NCI-H82 treated with DMSO at 0.1 percent for 48 hours (cell line): ENCODE measurements around the gene PTGER3.
"Not testable (repeated sequence)": the region's sequence is repeated elsewhere in the genome, so short reads cannot be mapped to it uniquely, and the experiment has no call there.

Experiments used
- DNase-seq: peaks from one replicate; lab custom pipeline; 2025; ENCODE audit not compliant: unreplicated experiment; lab: John Stamatoyannopoulos, UW

PTGER3 gene

GRCh38 chr1:70961374-70961975 lies 86.1 kb downstream of the PTGER3 start:
- DNase-seq = no peak

DNA sequence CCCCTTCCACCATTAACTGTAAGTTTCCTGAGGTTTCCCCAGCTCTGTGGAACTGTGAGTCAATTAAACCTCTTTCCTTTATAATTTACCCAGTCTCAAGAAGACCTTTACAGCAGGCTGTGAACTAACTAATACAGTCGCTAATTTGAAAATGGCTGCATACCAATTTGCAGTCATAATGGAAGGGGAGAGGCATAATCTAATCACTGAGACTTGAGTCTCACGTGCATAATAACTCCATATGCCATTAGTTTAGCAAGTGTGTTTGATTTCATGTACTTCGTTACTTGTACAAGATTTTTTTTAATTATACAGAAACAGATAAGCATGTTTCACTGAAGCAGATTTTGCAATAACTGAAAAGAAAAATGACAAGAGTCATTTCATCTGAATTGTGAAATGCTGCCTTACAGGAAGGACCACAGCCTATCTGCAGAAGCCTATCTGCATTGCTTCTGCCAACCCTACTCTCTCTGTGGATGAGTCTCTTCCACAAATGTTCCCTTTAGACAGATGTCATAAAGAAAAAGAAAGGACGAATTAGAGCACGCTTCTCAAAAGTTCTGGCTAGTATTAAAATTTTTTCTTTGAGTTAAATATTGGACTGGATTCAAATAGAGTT lies 99.1 kb downstream of the PTGER3 start:
- no peak for DNase-seq

GRCh38 chr1:70947835-70948234 lies 99.8 kb downstream of the PTGER3 start:
- DNase-seq = no peak

GRCh38 chr1:70945676-70946075 lies 101.9 kb downstream of the PTGER3 start:
- DNase-seq = no peak

GRCh38 chr1:70945251-70945650 lies 102.4 kb downstream of the PTGER3 start:
- no peak for DNase-seq

DNA sequence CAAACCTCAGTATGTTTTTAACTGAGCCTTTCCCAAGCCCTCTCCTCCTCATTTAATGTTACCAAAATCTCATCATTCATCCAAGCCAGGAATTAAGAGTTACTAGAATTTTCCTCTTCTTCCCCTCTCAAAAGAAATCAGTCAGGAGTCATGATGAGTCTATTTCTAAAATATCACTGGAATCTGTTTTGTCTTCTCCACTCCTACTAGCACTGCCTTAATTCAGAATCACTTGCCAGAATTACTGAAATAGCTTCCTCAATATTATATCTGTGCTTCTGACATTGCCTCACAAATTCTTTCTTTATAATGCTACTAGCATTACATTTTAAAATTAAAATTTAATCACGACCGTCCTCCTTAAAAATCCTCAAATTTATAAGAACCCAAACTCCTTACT lies 106.1 kb downstream of the PTGER3 start:
- DNase-seq = no peak

DNA sequence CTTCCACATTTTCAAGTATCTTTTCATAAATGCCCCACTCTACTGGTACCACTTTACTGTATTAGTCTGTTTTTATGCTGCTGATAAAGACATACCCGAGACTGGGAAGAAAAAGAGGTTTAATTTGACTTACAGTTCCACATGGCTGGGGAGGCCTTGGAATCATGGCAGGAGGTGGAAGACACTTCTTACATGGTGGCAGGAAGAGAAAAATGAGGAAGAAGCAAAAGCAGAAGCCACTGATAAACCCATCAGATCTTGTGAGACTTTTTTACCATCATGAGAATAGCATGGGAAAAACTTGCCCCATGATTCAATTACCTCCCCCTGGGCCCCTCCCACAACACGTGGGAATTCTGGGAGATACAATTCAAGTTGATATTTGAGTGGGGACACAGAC lies 107.2 kb downstream of the PTGER3 start:
- DNase-seq = not testable (repeated sequence)

- DNase-seq = no peak
Observed at GRCh38 chr1:70934194-70934961, 113.2 kb downstream of the PTGER3 start.

GRCh38 chr1:70930062-70930461 lies 117.6 kb downstream of the PTGER3 start:
- no peak for DNase-seq

DNA sequence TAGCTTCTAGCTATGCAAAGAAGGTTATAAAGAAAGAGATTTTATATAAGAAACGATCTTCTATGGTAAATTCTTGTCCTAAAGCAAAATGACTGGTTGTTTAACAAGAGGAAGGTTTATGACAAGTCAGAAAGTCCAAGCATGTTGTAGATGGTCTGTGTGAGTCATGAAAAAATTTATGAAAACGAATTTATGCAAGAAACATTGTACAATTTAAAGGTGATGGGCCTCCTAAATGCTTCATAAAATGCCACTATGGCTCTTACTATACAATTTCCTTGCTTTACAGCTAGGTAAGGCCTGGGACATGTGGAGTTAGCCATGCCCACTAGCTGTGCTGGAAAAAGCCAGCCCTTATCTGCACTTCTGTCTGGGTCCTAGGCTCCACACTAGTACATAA lies 125.4 kb downstream of the PTGER3 start:
- DNase-seq = no peak
